ENCODE measurements around the gene CDRT15.
"Not testable (repeated sequence)": the region's sequence is repeated elsewhere in the genome, so short reads cannot be mapped to it uniquely, and the experiment has no call there.

CDRT15 gene

GRCh38 chr17:14235047-14235446 is 1.6 kb downstream of the CDRT15 start:
- WGBS, 2 donors (ENCODE audit: extremely low coverage in 2 of 2, insufficient read length in 2 of 2, insufficient replicate concordance in 1 of 2), result no CpG with 5 or more reads among the region's 2 CpGs
- H2BK12ac ChIP-seq (ENCODE audit: low read length); H2BK120ac ChIP-seq (ENCODE audit: low read depth, low read length); H3K4me2 ChIP-seq (ENCODE audit: insufficient read depth, low read length, poor library complexity, severe bottlenecking); H3K27ac ChIP-seq (replicated peaks; ENCODE audit: low read length); H3K36me3 ChIP-seq (replicated peaks in 1 of 2; ENCODE audit: control insufficient read depth in 2 of 2, insufficient read depth in 2 of 2, low read length in 2 of 2); H3K18ac ChIP-seq (ENCODE audit: low read length); H2AK5ac ChIP-seq (ENCODE audit: low read depth, low read length); H4K8ac ChIP-seq (ENCODE audit: low read depth, low read length); H4K91ac ChIP-seq (ENCODE audit: low read depth, low read length, poor library complexity); H3K27me3 ChIP-seq (ENCODE audit: control insufficient read depth in 3 of 3, insufficient read depth in 3 of 3, low read depth in 1 of 3, low read length in 3 of 3); H3K14ac ChIP-seq (ENCODE audit: low read length); H3K4ac ChIP-seq (ENCODE audit: low read length); H3K4me1 ChIP-seq (ENCODE audit: control insufficient read depth in 2 of 2, insufficient read depth in 1 of 2, low read depth in 1 of 2, low read length in 2 of 2); H2AFZ ChIP-seq (ENCODE audit: low read length); H3K9ac ChIP-seq (ENCODE audit: low read depth, low read length, poor library complexity); H3K23ac ChIP-seq (ENCODE audit: low read depth, low read length, poor library complexity); H3K4me3 ChIP-seq (ENCODE audit: low read length in 2 of 2); DNase-seq (ENCODE audit: low spot score); H3K9me3 ChIP-seq (replicated peaks in 1 of 2; ENCODE audit: control insufficient read depth in 2 of 2, insufficient read depth in 1 of 2, low read depth in 1 of 2, low read length in 2 of 2); H3K79me1 ChIP-seq (ENCODE audit: low read depth, low read length); H2BK5ac ChIP-seq (ENCODE audit: low read length); H2BK15ac ChIP-seq (ENCODE audit: low read length): not testable (repeated sequence)

DNA sequence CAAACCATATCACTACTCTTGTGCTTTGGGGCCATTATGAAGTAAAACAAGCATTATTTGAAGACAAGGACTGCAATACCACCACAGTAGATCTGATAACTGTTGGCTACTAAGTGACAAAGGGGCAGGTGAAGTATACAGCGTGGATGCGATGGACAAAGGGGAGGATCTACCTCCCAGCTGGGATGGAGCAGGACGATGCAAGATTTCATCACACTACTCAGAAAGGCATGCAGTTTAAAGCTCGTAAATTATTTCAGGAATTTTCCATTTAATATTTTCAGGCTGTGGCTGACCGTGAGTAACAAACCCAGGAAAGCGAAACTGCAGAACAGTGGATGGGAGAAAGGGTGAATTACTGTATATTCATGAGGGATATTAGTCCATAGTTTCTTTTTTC is 5.5 kb downstream of the CDRT15 start:
- H2BK120ac ChIP-seq (ENCODE audit: low read depth, low read length); H3K4me3 ChIP-seq (ENCODE audit: low read length in 2 of 2); H3K9me3 ChIP-seq (replicated peaks in 1 of 2; ENCODE audit: control insufficient read depth in 2 of 2, insufficient read depth in 1 of 2, low read depth in 1 of 2, low read length in 2 of 2); H2AK5ac ChIP-seq (ENCODE audit: low read depth, low read length); H3K14ac ChIP-seq (ENCODE audit: low read length); H3K27me3 ChIP-seq (ENCODE audit: control insufficient read depth in 3 of 3, insufficient read depth in 3 of 3, low read depth in 1 of 3, low read length in 3 of 3); H3K4me2 ChIP-seq (ENCODE audit: insufficient read depth, low read length, poor library complexity, severe bottlenecking); H3K23ac ChIP-seq (ENCODE audit: low read depth, low read length, poor library complexity); H2BK5ac ChIP-seq (ENCODE audit: low read length); H4K91ac ChIP-seq (ENCODE audit: low read depth, low read length, poor library complexity); H2BK12ac ChIP-seq (ENCODE audit: low read length); H3K4me1 ChIP-seq (ENCODE audit: control insufficient read depth in 2 of 2, insufficient read depth in 1 of 2, low read depth in 1 of 2, low read length in 2 of 2); H3K18ac ChIP-seq (ENCODE audit: low read length); H3K27ac ChIP-seq (replicated peaks; ENCODE audit: low read length); H2BK15ac ChIP-seq (ENCODE audit: low read length); H2AFZ ChIP-seq (ENCODE audit: low read length); H3K9ac ChIP-seq (ENCODE audit: low read depth, low read length, poor library complexity); H4K8ac ChIP-seq (ENCODE audit: low read depth, low read length); H3K79me1 ChIP-seq (ENCODE audit: low read depth, low read length); H3K4ac ChIP-seq (ENCODE audit: low read length); H3K36me3 ChIP-seq (replicated peaks in 1 of 2; ENCODE audit: control insufficient read depth in 2 of 2, insufficient read depth in 2 of 2, low read length in 2 of 2); DNase-seq (ENCODE audit: low spot score): not testable (repeated sequence)
- no CpG with 5 or more reads among the region's 6 CpGs for WGBS, 2 donors (ENCODE audit: extremely low coverage in 2 of 2, insufficient read length in 2 of 2, insufficient replicate concordance in 1 of 2)

- no peaks in the 10 kb centered on the region for H3K27me3 ChIP-seq (ENCODE audit: control insufficient read depth in 3 of 3, insufficient read depth in 3 of 3, low read depth in 1 of 3, low read length in 3 of 3)
- no peak overlapping the region for H3K9ac ChIP-seq (ENCODE audit: low read depth, low read length, poor library complexity)
- no peak overlapping the region for H3K4me2 ChIP-seq (ENCODE audit: insufficient read depth, low read length, poor library complexity, severe bottlenecking)
- no peak for DNase-seq (ENCODE audit: low spot score)
- H3K14ac ChIP-seq (ENCODE audit: low read length), result no peak overlapping the region
- no peak overlapping the region for H3K27ac ChIP-seq (replicated peaks; ENCODE audit: low read length)
- WGBS, 2 donors (ENCODE audit: extremely low coverage in 2 of 2, insufficient read length in 2 of 2, insufficient replicate concordance in 1 of 2), result no CpG with 5 or more reads among the region's 4 CpGs
- H3K9me3 ChIP-seq (replicated peaks in 1 of 2; ENCODE audit: control insufficient read depth in 2 of 2, insufficient read depth in 1 of 2, low read depth in 1 of 2, low read length in 2 of 2), result peaks cover 0 to 3% of the 10 kb centered on the region in 2 donors
- H3K36me3 ChIP-seq (replicated peaks in 1 of 2; ENCODE audit: control insufficient read depth in 2 of 2, insufficient read depth in 2 of 2, low read length in 2 of 2), result no peaks in the 10 kb centered on the region
- H2AK5ac ChIP-seq (ENCODE audit: low read depth, low read length), result no peak overlapping the region
- no peak overlapping the region for H2BK120ac ChIP-seq (ENCODE audit: low read depth, low read length)
- no peak overlapping the region for H3K23ac ChIP-seq (ENCODE audit: low read depth, low read length, poor library complexity)
- no peak overlapping the region for H2AFZ ChIP-seq (ENCODE audit: low read length)
- no peak overlapping the region for H3K4ac ChIP-seq (ENCODE audit: low read length)
- no peak overlapping the region for H3K18ac ChIP-seq (ENCODE audit: low read length)
- H2BK12ac ChIP-seq (ENCODE audit: low read length), result no peak overlapping the region
- no peak overlapping the region for H4K91ac ChIP-seq (ENCODE audit: low read depth, low read length, poor library complexity)
- no peaks in the 10 kb centered on the region for H3K4me1 ChIP-seq (ENCODE audit: control insufficient read depth in 2 of 2, insufficient read depth in 1 of 2, low read depth in 1 of 2, low read length in 2 of 2)
- no peak overlapping the region for H4K8ac ChIP-seq (ENCODE audit: low read depth, low read length)
- H3K79me1 ChIP-seq (ENCODE audit: low read depth, low read length), result no peaks in the 10 kb centered on the region
- no peak overlapping the region for H3K4me3 ChIP-seq (ENCODE audit: low read length in 2 of 2)
- H2BK15ac ChIP-seq (ENCODE audit: low read length), result no peak overlapping the region
- no peak overlapping the region for H2BK5ac ChIP-seq (ENCODE audit: low read length)
Measured at GRCh38 chr17:14228903-14229302, 7.8 kb downstream of the CDRT15 start.

DNA sequence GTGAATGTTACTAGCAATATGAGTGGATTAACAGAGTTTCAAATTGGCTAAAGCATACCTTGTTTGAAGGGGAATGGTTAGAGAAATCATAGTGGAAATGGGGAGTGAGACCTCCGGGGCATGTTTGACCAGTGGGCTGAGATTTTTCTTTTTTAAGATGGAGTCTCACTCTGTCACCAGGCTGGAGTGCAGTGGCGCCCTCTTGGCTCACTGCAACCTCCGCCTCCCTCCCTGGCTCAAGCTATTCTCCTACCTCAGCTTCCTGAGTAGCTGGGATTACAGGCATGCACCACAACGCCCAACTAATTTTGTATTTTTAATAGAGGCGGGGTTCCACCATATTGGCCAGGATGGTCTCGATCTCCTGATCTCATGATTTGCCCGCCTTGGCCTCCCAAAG is 9.6 kb downstream of the CDRT15 start:
- DNase-seq (ENCODE audit: low spot score), result no peak
- Histone ChIP-seq H3K36me3 (replicated peaks in 1 of 2; ENCODE audit: control insufficient read depth in 2 of 2, insufficient read depth in 2 of 2, low read length in 2 of 2) (no peaks in the 10 kb centered on the region), H3K4me1 (ENCODE audit: control insufficient read depth in 2 of 2, insufficient read depth in 1 of 2, low read depth in 1 of 2, low read length in 2 of 2) (no peaks in the 10 kb centered on the region), H3K4ac (ENCODE audit: low read length) (no peak overlapping the region), H3K27ac (replicated peaks; ENCODE audit: low read length) (no peak overlapping the region), H3K27me3 (ENCODE audit: control insufficient read depth in 3 of 3, insufficient read depth in 3 of 3, low read depth in 1 of 3, low read length in 3 of 3) (no peaks in the 10 kb centered on the region), H3K14ac (ENCODE audit: low read length) (no peak overlapping the region), H2BK5ac (ENCODE audit: low read length) (no peak overlapping the region), H2AFZ (ENCODE audit: low read length) (peak overlapping the region; percentile 8), H3K79me1 (ENCODE audit: low read depth, low read length) (no peaks in the 10 kb centered on the region), H3K4me3 (ENCODE audit: low read length in 2 of 2) (no peak overlapping the region), H3K23ac (ENCODE audit: low read depth, low read length, poor library complexity) (no peak overlapping the region), H2AK5ac (ENCODE audit: low read depth, low read length) (no peak overlapping the region), H4K91ac (ENCODE audit: low read depth, low read length, poor library complexity) (no peak overlapping the region), H2BK15ac (ENCODE audit: low read length) (no peak overlapping the region), H2BK12ac (ENCODE audit: low read length) (no peak overlapping the region), H3K18ac (ENCODE audit: low read length) (no peak overlapping the region), H3K9me3 (replicated peaks in 1 of 2; ENCODE audit: control insufficient read depth in 2 of 2, insufficient read depth in 1 of 2, low read depth in 1 of 2, low read length in 2 of 2) (peaks cover 0 to 3% of the 10 kb centered on the region in 2 donors), H3K4me2 (ENCODE audit: insufficient read depth, low read length, poor library complexity, severe bottlenecking) (no peak overlapping the region), H2BK120ac (ENCODE audit: low read depth, low read length) (no peak overlapping the region), H3K9ac (ENCODE audit: low read depth, low read length, poor library complexity) (no peak overlapping the region), H4K8ac (ENCODE audit: low read depth, low read length) (no peak overlapping the region)
- WGBS, 2 donors (ENCODE audit: extremely low coverage in 2 of 2, insufficient read length in 2 of 2, insufficient replicate concordance in 1 of 2), result no CpG with 5 or more reads among the region's 7 CpGs

All from neuronal stem cell (in vitro differentiated cells).